Right lung (tissue), 5 donors: ENCODE data around the gene BATF. TPM values are rescaled to one million over a fixed set of nuclear protein-coding genes. Genes with fewer than 3 reads are reported as not detected.

Source experiments
- DNase-seq, 2 donors: peaks; one replicate each; pipeline ENCODE4 v3.0.0-alpha.2; 2013
- polyA plus RNA-seq, 5 donors: library from polyadenylated mRNA; unstranded; fragments of 120-200 nt; gene quantifications; one replicate each; pipeline versions ENCODE4 v1.2.1 to v1.2.3, GENCODE V29; 2013; ENCODE audit warnings: inconsistent platforms in 1 of 5, low replicate concordance in 1 of 5; ENCODE audit not compliant: insufficient read length in 5 of 5, insufficient read depth in 1 of 5

BATF gene
- polyA plus RNA-seq, 5 donors: 0.45 to 0.90 (median 0.71) TPM

GRCh38 chr14:75531660-75532317 is 9.5 kb downstream of the BATF start:
- DNase-seq: no peak

- DNase-seq: no peak
These were observed 11.7 kb downstream of the BATF start for GRCh38 chr14:75533791-75534555.

GRCh38 chr14:75535164-75535898 is 13.1 kb downstream of the BATF start:
- no peak for DNase-seq

GRCh38 chr14:75537071-75537470 is 14.8 kb downstream of the BATF start:
- DNase-seq: no peak

- DNase-seq: no peak
These were observed 16.9 kb downstream of the BATF start for GRCh38 chr14:75539162-75539560.

- no peak for DNase-seq
These were observed 17.6 kb downstream of the BATF start for GRCh38 chr14:75539561-75540478.

DNA sequence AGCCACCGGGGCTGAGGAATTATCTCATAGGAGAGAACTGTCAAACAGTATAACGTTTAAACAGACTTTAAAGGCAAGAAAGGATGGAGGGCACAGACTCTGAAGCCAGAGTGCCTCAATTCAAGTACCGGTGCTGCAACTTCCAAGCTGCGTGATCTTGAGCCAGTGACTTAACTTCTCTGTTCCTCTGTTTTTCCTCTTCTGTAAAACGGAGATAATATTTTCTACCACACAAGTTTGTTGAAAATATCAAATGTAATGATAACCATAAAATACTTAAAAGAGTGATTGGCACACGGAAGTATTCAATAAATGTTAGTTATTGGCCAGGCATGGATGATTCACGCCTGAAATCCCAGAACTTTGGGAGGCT is 18.2 kb downstream of the BATF start:
- DNase-seq: no peak

- DNase-seq: peak; percentile 24 to 30
These were observed 20.4 kb downstream of the BATF start for GRCh38 chr14:75542588-75543091.

DNA sequence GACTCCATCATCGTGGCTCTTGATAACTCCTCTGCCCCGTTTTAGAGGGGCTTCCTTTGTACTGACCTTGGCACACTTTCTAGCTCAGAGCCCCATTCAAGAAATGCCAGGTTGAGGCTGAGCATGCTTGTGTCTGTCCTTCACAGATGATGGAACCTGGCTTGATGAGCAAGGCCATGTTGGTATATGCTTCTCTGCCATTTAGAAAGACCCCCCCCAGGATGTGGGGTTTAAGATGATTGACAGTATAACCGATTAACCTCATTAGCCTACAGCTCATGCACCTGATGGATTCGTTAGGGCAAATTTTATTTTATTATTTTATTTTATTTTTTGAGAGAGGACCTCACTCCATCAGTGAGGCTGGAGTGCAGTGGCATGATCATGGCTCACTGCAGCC is 21.0 kb downstream of the BATF start:
- DNase-seq: no peak

DNA sequence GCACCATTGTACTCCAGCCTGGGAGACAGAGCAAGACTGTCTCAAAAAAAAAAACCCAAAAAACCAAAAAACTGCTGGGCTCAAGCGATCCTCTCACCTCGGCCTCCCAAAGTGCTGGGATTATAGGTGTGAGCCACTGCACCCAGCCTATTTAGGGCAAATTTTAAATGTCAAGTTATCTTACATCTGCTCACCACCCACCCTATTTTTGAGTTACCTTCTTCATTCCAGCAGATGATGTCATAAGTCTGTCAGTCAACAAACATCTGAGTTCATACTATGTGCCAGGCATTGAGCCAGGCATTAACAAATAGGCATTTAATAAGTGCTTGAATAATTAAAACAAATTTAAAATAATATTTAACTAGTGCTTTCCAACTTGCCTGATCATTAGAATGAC is 21.5 kb downstream of the BATF start:
- DNase-seq: no peak

DNA sequence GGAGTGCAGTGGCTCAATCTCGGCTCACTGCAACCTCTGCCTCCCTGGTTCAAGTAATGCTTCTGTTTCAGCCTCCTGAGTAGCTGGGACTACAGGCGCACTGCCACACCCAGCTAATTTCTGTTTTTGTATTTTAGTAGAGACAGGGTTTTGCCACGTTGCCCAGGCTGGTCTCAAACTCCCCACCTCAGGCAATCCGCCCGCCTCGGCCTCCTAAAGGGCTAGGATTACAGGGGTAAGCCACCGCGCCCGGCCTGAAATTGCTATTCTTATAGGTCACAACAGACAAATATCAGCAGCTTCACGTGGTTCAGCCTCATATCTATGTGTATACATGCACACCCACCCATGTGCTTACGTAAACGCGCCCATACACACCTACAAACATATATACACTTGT is 23.6 kb downstream of the BATF start:
- no peak for DNase-seq

DNA sequence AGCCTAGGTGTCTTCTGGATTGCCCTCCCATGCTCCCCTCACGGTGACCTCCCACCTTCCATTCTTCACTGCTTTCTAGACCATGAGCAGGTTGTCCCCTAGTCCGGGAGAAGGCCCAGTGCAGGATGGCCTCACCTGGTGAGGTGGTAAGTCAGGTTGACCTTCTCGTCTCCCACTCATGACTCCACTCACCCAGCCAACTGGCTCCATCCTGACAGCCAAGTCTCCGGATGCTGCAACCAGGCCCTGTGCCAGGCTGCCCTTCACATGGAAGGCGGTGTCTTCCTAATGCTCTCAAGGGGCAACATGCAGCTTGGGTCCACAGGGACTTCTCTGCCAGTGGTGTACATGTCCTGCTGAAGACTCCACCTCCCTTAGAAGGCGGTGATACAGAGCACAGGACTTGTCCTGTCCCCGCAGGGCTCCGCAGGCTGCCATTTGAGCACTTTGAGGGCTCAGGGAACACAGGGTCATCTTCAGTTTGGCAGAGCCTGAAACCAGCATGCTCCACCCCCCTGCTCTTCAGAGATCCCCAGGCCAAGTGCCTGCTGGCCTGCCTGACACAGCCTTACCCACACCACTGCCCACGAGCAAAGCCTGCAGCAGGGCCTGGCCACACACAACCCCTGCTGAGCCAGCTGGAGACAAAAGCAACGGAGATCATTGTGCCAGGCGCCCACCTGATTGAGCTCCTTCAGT is 25.4 kb downstream of the BATF start:
- DNase-seq: no peak

DNA sequence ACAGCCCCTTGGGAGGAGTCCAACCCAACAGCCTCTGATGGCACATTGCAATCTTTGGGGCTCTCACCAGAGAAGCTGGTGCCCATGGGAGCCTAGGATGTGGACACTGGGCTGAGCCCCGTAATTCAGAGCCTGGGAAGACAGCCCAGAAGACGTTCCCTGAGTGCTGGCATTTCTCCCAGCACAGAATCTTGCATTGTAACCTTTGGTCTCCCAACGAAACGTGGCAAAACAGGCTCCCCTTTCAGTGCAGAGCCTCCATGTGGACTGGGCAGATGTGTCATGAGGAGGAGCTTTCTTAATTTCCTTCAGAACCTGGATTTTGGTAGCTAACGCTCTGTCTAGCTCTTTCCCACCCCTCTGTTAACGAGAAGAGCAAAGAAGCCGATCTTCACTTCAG is 26.3 kb downstream of the BATF start:
- DNase-seq: no peak

DNA sequence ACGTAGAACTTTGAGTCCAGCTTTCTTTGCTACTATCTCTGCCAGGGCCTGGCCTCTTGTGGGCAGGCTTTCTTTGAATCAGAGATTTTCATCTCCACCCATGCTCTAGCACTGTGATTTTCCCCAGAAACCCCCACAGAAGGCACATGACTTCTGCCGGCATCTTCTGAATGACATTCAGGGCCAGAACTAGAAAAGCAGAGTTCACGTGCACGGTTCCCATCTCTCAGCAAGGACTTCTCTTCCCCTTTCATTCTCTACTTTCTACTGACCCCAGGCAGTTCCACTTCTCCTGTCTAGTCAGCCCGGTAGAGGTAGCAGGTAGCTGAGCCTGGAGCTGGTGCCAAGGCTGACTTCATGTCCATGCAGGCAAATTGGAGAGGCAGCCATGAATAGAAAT is 26.9 kb downstream of the BATF start:
- no peak for DNase-seq

DNA sequence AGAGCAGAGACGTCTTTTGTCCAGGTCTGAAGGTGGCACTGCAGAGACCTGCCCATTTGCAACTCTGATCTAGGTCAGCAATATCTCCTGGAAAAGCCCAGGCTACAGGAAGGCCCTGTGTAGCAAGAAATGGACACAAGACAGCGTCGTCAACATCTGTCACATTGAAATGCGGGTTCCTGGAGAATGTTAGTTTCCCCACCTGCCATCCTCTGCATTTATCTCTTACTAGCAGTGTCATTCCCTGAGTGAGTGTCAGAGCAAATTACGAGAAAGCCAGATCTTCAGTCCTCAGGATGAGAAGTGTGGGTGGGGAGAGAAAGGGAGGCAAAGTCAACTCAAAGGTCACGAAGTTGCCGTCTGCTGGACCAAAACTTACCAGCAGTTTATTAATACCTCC is 28.8 kb downstream of the BATF start:
- no peak for DNase-seq

DNA sequence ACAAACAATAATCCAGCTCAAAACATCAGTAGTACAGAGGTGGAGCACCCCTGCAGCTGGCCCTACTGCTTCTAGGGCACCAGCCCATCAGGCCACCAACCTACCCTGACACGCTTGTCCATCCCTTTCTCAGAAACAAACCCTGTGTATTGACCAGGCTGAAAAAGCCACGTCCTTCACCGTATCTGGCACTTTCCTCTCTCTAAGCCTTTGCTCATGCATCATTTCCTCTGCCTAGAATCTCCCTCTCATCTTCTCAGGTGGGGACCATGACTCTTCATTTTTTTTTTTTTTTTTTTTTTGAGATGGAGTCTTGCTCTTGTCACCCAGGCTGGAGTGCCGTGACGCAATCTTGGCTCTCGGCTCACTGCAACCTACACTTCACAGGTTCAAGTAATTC is 30.9 kb downstream of the BATF start:
- no peak for DNase-seq

- DNase-seq: no peak
These were observed 31.6 kb downstream of the BATF start for GRCh38 chr14:75553761-75554364.

DNA sequence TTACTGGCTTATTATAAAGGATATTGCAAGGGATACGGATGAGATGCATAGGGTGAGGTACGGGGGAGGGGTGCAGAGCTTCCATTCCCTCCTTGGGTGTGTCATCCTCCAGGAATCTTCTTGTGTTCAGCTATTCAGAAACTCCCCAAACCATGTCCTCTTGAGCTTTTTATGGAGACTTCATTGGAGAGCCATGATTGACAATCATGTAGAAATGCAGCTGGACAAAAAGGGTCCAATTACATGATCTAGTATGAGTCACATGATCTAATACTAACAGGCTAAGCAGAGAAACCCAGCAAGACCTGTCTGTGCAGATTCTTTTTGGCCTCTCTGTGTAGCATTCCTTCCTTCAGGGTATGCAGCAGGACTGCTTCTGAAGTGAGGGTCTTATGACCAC is 32.2 kb downstream of the BATF start:
- no peak for DNase-seq

DNA sequence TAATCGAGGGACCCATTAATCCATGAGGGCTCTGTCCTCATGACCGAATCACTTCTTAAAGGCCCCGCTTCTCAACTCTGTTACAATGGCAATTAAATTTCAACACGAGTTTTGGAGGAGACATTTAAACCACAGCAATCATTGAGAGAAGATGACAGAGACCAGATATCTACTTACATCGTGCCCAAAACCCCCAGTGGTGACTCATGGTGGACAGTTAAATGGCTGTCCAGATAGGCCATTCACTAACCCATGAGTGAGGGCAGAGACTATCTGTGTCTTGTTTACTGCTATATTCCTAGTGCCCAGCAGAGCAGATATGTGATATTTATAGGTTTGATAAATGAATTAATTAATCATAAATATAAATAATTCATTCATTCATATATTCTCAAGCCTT is 36.2 kb downstream of the BATF start:
- DNase-seq: no peak

- DNase-seq: no peak
These were observed 36.8 kb downstream of the BATF start for GRCh38 chr14:75559045-75559444.
